PC-3 (cell line): ENCODE measurements around the gene MACROD2. TPM values are rescaled to one million over a fixed set of nuclear protein-coding genes. Genes with fewer than 3 reads are reported as not detected.

Experiments used
- ATAC-seq: fragments of 200-7000 bp; cut with Tn5 transposase; 2 replicates; pipeline ENCODE4 v1.9.1; 2020; ENCODE audit warnings: mild to moderate bottlenecking, moderate library complexity
- BruUV-seq: library from RNA; stranded (reverse); fragments of 400-500 nt; replicated peaks from 2 replicates; lab custom pipeline; 2021; lab: Mats Ljungman, UMichigan
- CTCF ChIA-PET: fragments of 300-600 bp; sonication (Branson Sonifier 250); formaldehyde crosslinking; loops from one replicate; lab custom pipeline; 2022; ENCODE audit warnings: antibody characterized with exemption; lab: Charles Lee
- POLR2A ChIA-PET: fragments of 300-600 bp; sonication (Branson Sonifier 250); formaldehyde crosslinking; loops from one replicate; lab custom pipeline; 2022; ENCODE audit warnings: antibody characterized with exemption; ENCODE audit not compliant: unreplicated experiment; lab: Charles Lee
- DNase-seq: peaks from one replicate; pipeline ENCODE4 v3.0.0-alpha.2; 2015
- H2AFZ ChIP-seq: fragments of 300-600 bp; sonication (generic); 2 replicates; pipeline ENCODE4 v1.6.0; 2016; ENCODE audit warnings: antibody characterized with exemption, low read length
- H3F3A ChIP-seq: fragments of 300-600 bp; sonication (generic); one replicate; pipeline ENCODE4 v1.6.0; 2017; ENCODE audit warnings: antibody characterized with exemption, low read length, control low read depth, mild to moderate bottlenecking; ENCODE audit not compliant: unreplicated experiment
- H3K27ac ChIP-seq: fragments of 300-600 bp; sonication (generic); 2 replicates; pipeline ENCODE4 v1.5.1; 2016; ENCODE audit warnings: mild to moderate bottlenecking, low read length
- H3K27me3 ChIP-seq: fragments of 300-600 bp; sonication (generic); 2 replicates; pipeline ENCODE4 v1.6.1; 2016; ENCODE audit warnings: low read length, mixed read lengths
- H3K36me3 ChIP-seq: fragments of 300-600 bp; sonication (generic); 2 replicates; pipeline ENCODE4 v1.6.1; 2016; ENCODE audit warnings: low read depth, mixed run types, low read length, mixed read lengths
- H3K4me1 ChIP-seq: fragments of 300-600 bp; sonication (generic); 2 replicates; pipeline ENCODE4 v1.5.1; 2016; ENCODE audit warnings: low read length; ENCODE audit not compliant: insufficient read depth
- H3K4me2 ChIP-seq: fragments of 300-600 bp; sonication (generic); 2 replicates; pipeline ENCODE4 v1.6.0; 2016; ENCODE audit warnings: low read length
- H3K4me3 ChIP-seq: fragments of 300-600 bp; sonication (generic); 2 replicates; pipeline ENCODE4 v1.5.1; 2016; ENCODE audit warnings: mild to moderate bottlenecking, low read length, mixed read lengths
- H3K79me2 ChIP-seq: fragments of 300-600 bp; sonication (generic); 2 replicates; pipeline ENCODE4 v1.6.1; 2017; ENCODE audit warnings: low read length, mixed read lengths
- H3K9ac ChIP-seq: fragments of 300-600 bp; sonication (generic); 2 replicates; pipeline ENCODE4 v1.6.0; 2016; ENCODE audit warnings: mild to moderate bottlenecking, low read length
- H3K9me2 ChIP-seq: fragments of 300-600 bp; sonication (generic); replicated peaks from 2 replicates; pipeline ENCODE4 v1.6.1; 2016; ENCODE audit warnings: mixed run types, low read length, mixed read lengths
- H3K9me3 ChIP-seq: fragments of 300-600 bp; sonication (generic); 2 replicates; pipeline ENCODE4 v1.6.1; 2016; ENCODE audit warnings: low read length, mixed read lengths
- H4K20me1 ChIP-seq: fragments of 300-600 bp; sonication (generic); 2 replicates; pipeline ENCODE4 v1.6.1; 2016; ENCODE audit warnings: low read length, mixed read lengths
- CTCF ChIP-seq: fragments of 300-600 bp; sonication (generic); conservative IDR thresholded peaks from 2 replicates; pipeline ENCODE4 v1.5.1; 2017; ENCODE audit warnings: antibody characterized with exemption, low read depth, mild to moderate bottlenecking, low read length
- EZH2 ChIP-seq: fragments of 300-600 bp; sonication (generic); IDR thresholded peaks from one replicate; pipeline ENCODE4 v1.6.1; 2017; ENCODE audit warnings: antibody characterized with exemption, mild to moderate bottlenecking, low read length; ENCODE audit not compliant: unreplicated experiment
- EZH2phosphoT487 ChIP-seq: fragments of 300-600 bp; sonication (generic); IDR thresholded peaks from 2 replicates; pipeline ENCODE4 v1.6.1; 2018; ENCODE audit warnings: mild to moderate bottlenecking, antibody characterized with exemption, low read length, borderline replicate concordance
- intact Hi-C: fragments of 100-400 bp; cut with micrococcal nuclease; formaldehyde crosslinking; loops from 2 replicates; pipeline ENCODE4 v1.9.0; 2023
- total RNA-seq: library from RNA; depleted of rRNA; stranded (reverse); fragments of >200 nt; gene quantifications from 2 replicates; pipeline ENCODE4 v1.2.3, GENCODE V29; 2014

Gene MACROD2
- total RNA-seq, 1 experiment from 2014 or later: 3.1 TPM

- Histone ChIP-seq H2AFZ (no peak overlapping the region), H3F3A (no peaks in the 10 kb centered on the region), H3K9me3 (no peaks in the 10 kb centered on the region), H3K36me3 (no peaks in the 10 kb centered on the region), H3K4me2 (no peak overlapping the region), H3K79me2 (no peaks in the 10 kb centered on the region), H3K27ac (no peak overlapping the region), H3K9me2 (no peaks in the 10 kb centered on the region), H3K4me1 (0 out of 2 replicates have a peak, but pooled peaks cover under 1% of the 10 kb centered on the region), H4K20me1 (no peaks in the 10 kb centered on the region), H3K27me3 (no peaks in the 10 kb centered on the region), H3K9ac (no peak overlapping the region), H3K4me3 (no peak overlapping the region)
- no peak for DNase-seq
- no TSS peak for BruUV-seq
- intact Hi-C loops: loop anchor here (10.0 kb wide), 1 partner anchor 395 kb away; no protein-coding TSS in a partner anchor
- ChIA-PET POLR2A (interaction anchor here (0.6 kb wide), 1 partner anchor 1200 kb away, joined by 4 read pairs; no protein-coding TSS in a partner anchor), CTCF (no interaction called here)
- no peak for ATAC-seq
- TF ChIP-seq EZH2phosphoT487: no peak
- TF ChIP-seq EZH2: no peak
- TF ChIP-seq CTCF: no peak
Measured at GRCh38 chr20:14589383-14589782, 594.1 kb downstream of the MACROD2 start.

GRCh38 chr20:14595051-14595450, 599.7 kb downstream of the MACROD2 start:
- Histone ChIP-seq H3K27me3 (no peaks in the 10 kb centered on the region), H3K27ac (no peak overlapping the region), H3F3A (no peaks in the 10 kb centered on the region), H2AFZ (no peak overlapping the region), H3K9me3 (no peaks in the 10 kb centered on the region), H3K36me3 (no peaks in the 10 kb centered on the region), H3K9me2 (no peaks in the 10 kb centered on the region), H3K4me3 (no peak overlapping the region), H4K20me1 (no peaks in the 10 kb centered on the region), H3K79me2 (no peaks in the 10 kb centered on the region), H3K4me2 (no peak overlapping the region), H3K4me1 (no peaks in the 10 kb centered on the region), H3K9ac (no peak overlapping the region)
- TF ChIP-seq EZH2phosphoT487 (no peak), EZH2 (no peak), CTCF (no peak)
- no TSS peak for BruUV-seq
- ChIA-PET POLR2A (no interaction called here), CTCF (no interaction called here)
- ATAC-seq (no peak), DNase-seq (no peak)
- intact Hi-C loops: no loop called here

GRCh38 chr20:14597206-14597715, 601.9 kb downstream of the MACROD2 start:
- POLR2A ChIA-PET: no interaction called here
- ATAC-seq: no peak

More at GRCh38 chr20:14597206-14597715, 601.9 kb downstream of the MACROD2 start:
- Histone ChIP-seq H3F3A (no peaks in the 10 kb centered on the region), H3K27ac (no peak overlapping the region), H3K9ac (no peak overlapping the region), H3K4me1 (no peaks in the 10 kb centered on the region), H3K9me3 (no peaks in the 10 kb centered on the region), H3K4me3 (no peak overlapping the region), H3K4me2 (no peak overlapping the region), H4K20me1 (no peaks in the 10 kb centered on the region), H3K27me3 (no peaks in the 10 kb centered on the region), H3K36me3 (no peaks in the 10 kb centered on the region), H2AFZ (no peak overlapping the region), H3K79me2 (no peaks in the 10 kb centered on the region), H3K9me2 (no peaks in the 10 kb centered on the region)
- TF ChIP-seq EZH2 (no peak), EZH2phosphoT487 (no peak), CTCF (no peak)
- CTCF ChIA-PET: no interaction called here
- intact Hi-C loops: no loop called here
- BruUV-seq: no TSS peak
- no peak for DNase-seq
